Liver (tissue), 3 donors: ENCODE measurements around the gene NET1.

Experiments
- FOXA1 ChIP-seq: IDR thresholded peaks from 2 replicates; pipeline ENCODE4 v1.6.1; 2016; ENCODE audit warnings: antibody characterized with exemption
- GABPA ChIP-seq, 2 donors: IDR thresholded peaks in 1 of 2; conservative IDR thresholded peaks in 1 of 2; 2 replicates each; pipeline ENCODE4 v1.6.1; 2016; ENCODE audit warnings: antibody characterized with exemption in 2 of 2, mild to moderate bottlenecking in 1 of 2, moderate library complexity in 1 of 2
- JUND ChIP-seq, 2 donors: IDR thresholded peaks; 2 replicates each; pipeline ENCODE4 v1.6.1; 2016; ENCODE audit warnings: antibody characterized with exemption in 2 of 2
- NR2F2 ChIP-seq: IDR thresholded peaks from 2 replicates; pipeline ENCODE4 v1.6.1; 2016; ENCODE audit warnings: antibody characterized with exemption
- SP1 ChIP-seq: IDR thresholded peaks from 2 replicates; pipeline ENCODE4 v1.6.1; 2018; ENCODE audit warnings: antibody characterized with exemption, mild to moderate bottlenecking
- TAF1 ChIP-seq: conservative IDR thresholded peaks from 2 replicates; pipeline ENCODE4 v1.6.1; 2016; ENCODE audit warnings: antibody characterized with exemption, mild to moderate bottlenecking
- TF ChIP-seq, protein P1 (sequence below): fragments of 150-350 bp; IDR thresholded peaks from 2 replicates; pipeline ENCODE4 v1.5.1; 2017; ENCODE audit warnings: improper control_type of control experiment, low read depth, low read length; ENCODE audit not compliant: missing input control
- TF ChIP-seq, protein P2 (sequence below): IDR thresholded peaks from 2 replicates; pipeline ENCODE4 v1.6.1; 2016; ENCODE audit warnings: antibody characterized with exemption
- TF ChIP-seq, protein P3 (sequence below): IDR thresholded peaks from 2 replicates; pipeline ENCODE4 v1.6.1; 2016; ENCODE audit warnings: antibody characterized with exemption
- TF ChIP-seq, protein P4 (sequence below): IDR thresholded peaks from 2 replicates; pipeline ENCODE4 v1.6.1; 2016; ENCODE audit warnings: antibody characterized with exemption, mild to moderate bottlenecking
- TF ChIP-seq, protein P5 (sequence below): IDR thresholded peaks from 2 replicates; pipeline ENCODE4 v1.6.1; 2016; ENCODE audit warnings: antibody characterized with exemption
- donor health status: healthy.
- donor health status: healthy.

DNA sequence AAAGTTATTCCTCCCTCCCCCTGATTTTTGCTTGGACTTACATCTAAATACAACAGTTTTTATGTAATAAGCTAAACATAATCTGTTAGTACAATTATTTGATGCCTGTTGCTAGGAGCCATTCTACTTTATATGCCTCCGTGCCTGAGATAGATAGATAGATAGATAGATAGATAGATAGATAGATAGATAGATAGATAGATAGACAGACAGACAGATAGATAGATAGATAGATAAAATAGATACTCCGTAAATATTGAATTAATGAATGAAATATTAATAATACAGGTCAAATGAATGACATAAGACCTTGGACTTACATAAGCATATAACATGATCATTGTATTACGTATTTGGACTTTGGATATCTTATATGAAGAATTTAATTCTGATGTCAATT is 23.0 kb downstream of the NET1 start:
- TF ChIP-seq, protein P1, sequence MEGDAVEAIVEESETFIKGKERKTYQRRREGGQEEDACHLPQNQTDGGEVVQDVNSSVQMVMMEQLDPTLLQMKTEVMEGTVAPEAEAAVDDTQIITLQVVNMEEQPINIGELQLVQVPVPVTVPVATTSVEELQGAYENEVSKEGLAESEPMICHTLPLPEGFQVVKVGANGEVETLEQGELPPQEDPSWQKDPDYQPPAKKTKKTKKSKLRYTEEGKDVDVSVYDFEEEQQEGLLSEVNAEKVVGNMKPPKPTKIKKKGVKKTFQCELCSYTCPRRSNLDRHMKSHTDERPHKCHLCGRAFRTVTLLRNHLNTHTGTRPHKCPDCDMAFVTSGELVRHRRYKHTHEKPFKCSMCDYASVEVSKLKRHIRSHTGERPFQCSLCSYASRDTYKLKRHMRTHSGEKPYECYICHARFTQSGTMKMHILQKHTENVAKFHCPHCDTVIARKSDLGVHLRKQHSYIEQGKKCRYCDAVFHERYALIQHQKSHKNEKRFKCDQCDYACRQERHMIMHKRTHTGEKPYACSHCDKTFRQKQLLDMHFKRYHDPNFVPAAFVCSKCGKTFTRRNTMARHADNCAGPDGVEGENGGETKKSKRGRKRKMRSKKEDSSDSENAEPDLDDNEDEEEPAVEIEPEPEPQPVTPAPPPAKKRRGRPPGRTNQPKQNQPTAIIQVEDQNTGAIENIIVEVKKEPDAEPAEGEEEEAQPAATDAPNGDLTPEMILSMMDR: no peak
- TF ChIP-seq JUND (IDR thresholded peaks at IDR 0.05) (no peak), FOXA1 (no peak), TAF1 (no peak), NR2F2 (no peak), SP1 (no peak), GABPA (IDR thresholded peaks at IDR 0.05 in 1 of 2, conservative IDR thresholded peaks at IDR 0.05 in 1 of 2) (no peak)
- TF ChIP-seq, protein P2, sequence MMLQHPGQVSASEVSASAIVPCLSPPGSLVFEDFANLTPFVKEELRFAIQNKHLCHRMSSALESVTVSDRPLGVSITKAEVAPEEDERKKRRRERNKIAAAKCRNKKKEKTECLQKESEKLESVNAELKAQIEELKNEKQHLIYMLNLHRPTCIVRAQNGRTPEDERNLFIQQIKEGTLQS: no peak
- TF ChIP-seq, protein P3, sequence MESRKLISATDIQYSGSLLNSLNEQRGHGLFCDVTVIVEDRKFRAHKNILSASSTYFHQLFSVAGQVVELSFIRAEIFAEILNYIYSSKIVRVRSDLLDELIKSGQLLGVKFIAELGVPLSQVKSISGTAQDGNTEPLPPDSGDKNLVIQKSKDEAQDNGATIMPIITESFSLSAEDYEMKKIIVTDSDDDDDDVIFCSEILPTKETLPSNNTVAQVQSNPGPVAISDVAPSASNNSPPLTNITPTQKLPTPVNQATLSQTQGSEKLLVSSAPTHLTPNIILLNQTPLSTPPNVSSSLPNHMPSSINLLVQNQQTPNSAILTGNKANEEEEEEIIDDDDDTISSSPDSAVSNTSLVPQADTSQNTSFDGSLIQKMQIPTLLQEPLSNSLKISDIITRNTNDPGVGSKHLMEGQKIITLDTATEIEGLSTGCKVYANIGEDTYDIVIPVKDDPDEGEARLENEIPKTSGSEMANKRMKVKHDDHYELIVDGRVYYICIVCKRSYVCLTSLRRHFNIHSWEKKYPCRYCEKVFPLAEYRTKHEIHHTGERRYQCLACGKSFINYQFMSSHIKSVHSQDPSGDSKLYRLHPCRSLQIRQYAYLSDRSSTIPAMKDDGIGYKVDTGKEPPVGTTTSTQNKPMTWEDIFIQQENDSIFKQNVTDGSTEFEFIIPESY: no peak
- TF ChIP-seq, protein P4, sequence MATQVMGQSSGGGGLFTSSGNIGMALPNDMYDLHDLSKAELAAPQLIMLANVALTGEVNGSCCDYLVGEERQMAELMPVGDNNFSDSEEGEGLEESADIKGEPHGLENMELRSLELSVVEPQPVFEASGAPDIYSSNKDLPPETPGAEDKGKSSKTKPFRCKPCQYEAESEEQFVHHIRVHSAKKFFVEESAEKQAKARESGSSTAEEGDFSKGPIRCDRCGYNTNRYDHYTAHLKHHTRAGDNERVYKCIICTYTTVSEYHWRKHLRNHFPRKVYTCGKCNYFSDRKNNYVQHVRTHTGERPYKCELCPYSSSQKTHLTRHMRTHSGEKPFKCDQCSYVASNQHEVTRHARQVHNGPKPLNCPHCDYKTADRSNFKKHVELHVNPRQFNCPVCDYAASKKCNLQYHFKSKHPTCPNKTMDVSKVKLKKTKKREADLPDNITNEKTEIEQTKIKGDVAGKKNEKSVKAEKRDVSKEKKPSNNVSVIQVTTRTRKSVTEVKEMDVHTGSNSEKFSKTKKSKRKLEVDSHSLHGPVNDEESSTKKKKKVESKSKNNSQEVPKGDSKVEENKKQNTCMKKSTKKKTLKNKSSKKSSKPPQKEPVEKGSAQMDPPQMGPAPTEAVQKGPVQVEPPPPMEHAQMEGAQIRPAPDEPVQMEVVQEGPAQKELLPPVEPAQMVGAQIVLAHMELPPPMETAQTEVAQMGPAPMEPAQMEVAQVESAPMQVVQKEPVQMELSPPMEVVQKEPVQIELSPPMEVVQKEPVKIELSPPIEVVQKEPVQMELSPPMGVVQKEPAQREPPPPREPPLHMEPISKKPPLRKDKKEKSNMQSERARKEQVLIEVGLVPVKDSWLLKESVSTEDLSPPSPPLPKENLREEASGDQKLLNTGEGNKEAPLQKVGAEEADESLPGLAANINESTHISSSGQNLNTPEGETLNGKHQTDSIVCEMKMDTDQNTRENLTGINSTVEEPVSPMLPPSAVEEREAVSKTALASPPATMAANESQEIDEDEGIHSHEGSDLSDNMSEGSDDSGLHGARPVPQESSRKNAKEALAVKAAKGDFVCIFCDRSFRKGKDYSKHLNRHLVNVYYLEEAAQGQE: no peak
- TF ChIP-seq, protein P5, sequence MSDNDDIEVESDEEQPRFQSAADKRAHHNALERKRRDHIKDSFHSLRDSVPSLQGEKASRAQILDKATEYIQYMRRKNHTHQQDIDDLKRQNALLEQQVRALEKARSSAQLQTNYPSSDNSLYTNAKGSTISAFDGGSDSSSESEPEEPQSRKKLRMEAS: no peak
